H1 (cell line): ENCODE data around the gene URAD. TPM values are rescaled to one million over a fixed set of nuclear protein-coding genes. Genes with fewer than 3 reads are reported as not detected.

Experiments
- TEAD4 ChIP-seq: IDR thresholded peaks from 2 replicates; pipeline ENCODE4 v1.6.1; 2012; ENCODE audit warnings: low read depth, low read length, inconsistent platforms, mixed read lengths
- polyA plus RNA-seq, 7 experiments: library from polyadenylated mRNA; depleted of rRNA in 3 of 7; stranded (reverse) in 5 of 7; unstranded in 2 of 7; fragments of >200 nt in 5 of 7; fragments of 200-250 nt in 2 of 7; gene quantifications; 1 replicate in 5 of 7; 2 replicates in 1 of 7; 4 replicates in 1 of 7; pipeline versions ENCODE4 v1.2.1 to v1.2.3, GENCODE V29; 2011 to 2013; ENCODE audit warnings: missing spikeins in 2 of 7, mixed read lengths in 2 of 7
- total RNA-seq: library from RNA; stranded (reverse); fragmentation: NEBNext Ultra II Directional; extraction: Animal tissue kit (Norgen Biotek cat#: 25700); gene quantifications from 2 replicates; pipeline ENCODE4 v1.2.1, GENCODE V29; 2021

Gene URAD
- total and polyA plus RNA-seq, 2 of the 8 experiments (the other 6 are each of a cell fraction or from before 2014, with no cell fraction given): not detected

DNA sequence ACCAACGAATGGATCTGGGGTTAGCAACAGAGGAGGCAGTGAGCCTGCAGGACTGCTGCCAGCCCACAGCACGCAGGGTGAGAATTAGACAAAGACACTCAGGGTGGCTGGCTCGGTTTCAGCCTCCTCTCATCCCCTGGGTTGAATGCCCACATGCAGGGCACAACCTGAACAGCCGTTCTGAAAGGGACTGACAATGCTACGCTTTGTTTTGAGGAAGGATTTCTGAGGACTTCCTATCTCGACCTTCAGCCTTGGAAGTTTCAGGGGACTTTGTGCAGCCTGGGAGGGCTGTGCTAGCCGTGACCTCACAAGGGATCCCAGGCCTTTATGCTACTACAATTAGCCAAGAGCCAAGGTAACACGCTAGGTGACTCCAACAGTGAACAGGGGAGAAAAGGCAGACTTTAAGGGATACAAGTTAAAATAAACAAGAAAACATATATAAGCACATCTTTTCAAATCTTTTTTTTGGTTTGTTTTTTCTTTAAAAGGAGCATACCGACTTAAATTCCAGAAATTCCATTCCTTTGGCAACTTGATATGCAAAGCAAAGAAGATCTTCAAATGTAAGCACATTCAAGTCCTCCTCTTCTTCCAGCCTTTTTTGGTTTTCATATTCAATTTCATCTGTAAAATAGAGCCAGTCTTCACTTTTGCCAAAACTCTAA lies 34.5 kb upstream of the URAD start (continued):
- TF ChIP-seq TEAD4: peak; percentile 60; the same call in 1 of the 2 replicates
